Measurements from ENCODE around the gene HPCA. TPM values are rescaled to one million over a fixed set of nuclear protein-coding genes. Genes with fewer than 3 reads are reported as not detected.

HPCA gene
- total and polyA plus RNA-seq, 4 donors, result 0.51 to 0.90 TPM; not detected in 2

DNA sequence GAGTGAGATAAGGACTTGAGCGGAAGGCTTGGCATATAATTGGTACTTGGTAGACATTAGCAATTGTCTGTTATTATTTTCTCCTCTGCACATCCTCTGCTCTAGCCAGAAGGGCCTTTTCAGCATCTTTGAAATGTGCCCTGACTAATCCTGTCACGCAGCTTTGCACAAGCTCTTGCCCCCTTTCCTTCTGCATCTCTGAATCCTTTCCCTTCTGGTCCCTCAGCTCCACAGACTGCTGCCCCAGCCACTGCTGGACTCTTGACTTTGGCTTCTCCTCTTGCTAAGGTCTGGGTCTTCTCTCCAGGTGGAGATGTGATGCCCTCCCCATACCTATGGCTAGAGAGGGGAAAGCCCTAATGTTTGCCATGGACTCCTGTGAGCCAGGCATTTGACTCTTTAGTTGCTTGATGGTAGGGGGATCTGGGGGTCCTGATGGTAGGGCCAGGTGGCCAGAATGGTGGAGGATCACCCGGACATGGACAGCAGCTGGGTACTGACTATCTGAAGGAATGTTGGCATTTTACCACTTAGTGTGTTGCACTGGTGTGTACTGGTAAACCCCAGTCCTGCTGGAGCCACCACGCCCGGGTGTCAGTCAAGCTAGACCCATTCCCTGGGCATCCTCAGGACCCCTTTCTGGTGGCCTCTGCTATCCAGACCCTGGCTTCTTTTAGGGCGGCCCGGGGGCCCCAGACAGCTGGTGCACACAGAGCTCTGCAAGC lies 4.4 kb downstream of the HPCA start:
- Histone ChIP-seq H3K36me3 (ENCODE audit: control insufficient read depth in 1 of 2, insufficient read depth in 2 of 2, low read length in 1 of 2) (no peaks in the 10 kb centered on the region), H3K4me3 (ENCODE audit: low read length in 2 of 2) (no peak overlapping the region), H3K27me3 (ENCODE audit: control insufficient read depth in 1 of 2, insufficient read depth in 2 of 2, low read length in 1 of 2) (no peaks in the 10 kb centered on the region), H3K27ac (ENCODE audit: low read depth in 1 of 2, low read length in 2 of 2) (no peak overlapping the region), H3K9me3 (ENCODE audit: control insufficient read depth, low read length) (no peaks in the 10 kb centered on the region), H3K4me1 (ENCODE audit: control insufficient read depth in 1 of 2, insufficient read depth in 2 of 2, low read length in 2 of 2) (no peaks in the 10 kb centered on the region)
- 85% methylated on average over 7 of the region's 7 CpGs for WGBS, 2 donors
- intact Hi-C loops (cut with DNase I), result no loop called here
- peak; percentile 42 to 58 for DNase-seq
- ATAC-seq (ENCODE audit: low FRiP score), result no peak

DNA sequence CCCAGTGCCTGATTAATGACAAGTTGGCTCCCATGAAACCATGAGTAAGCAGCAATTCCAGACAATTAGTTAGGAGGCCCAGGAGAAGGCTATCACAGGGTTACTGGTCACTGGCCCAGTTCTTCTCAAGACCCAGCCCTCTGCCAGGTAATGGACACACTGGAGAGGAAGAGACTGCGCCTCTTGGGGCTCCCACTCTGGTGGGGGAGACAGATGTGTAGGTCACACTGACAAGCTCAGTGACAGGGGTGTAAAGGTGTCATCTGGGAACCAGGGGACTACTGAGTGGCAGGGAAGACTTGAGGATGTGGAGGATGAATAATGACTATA lies 4.9 kb downstream of the HPCA start:
- DNase-seq, result peak; percentile 1 to 39
- H3K9me3 ChIP-seq (ENCODE audit: control insufficient read depth, low read length), result no peaks in the 10 kb centered on the region
- no peak overlapping the region for H3K4me3 ChIP-seq (ENCODE audit: low read length in 2 of 2)
- H3K27me3 ChIP-seq (ENCODE audit: control insufficient read depth in 1 of 2, insufficient read depth in 2 of 2, low read length in 1 of 2), result no peaks in the 10 kb centered on the region
- H3K4me1 ChIP-seq (ENCODE audit: control insufficient read depth in 1 of 2, insufficient read depth in 2 of 2, low read length in 2 of 2), result no peaks in the 10 kb centered on the region
- H3K36me3 ChIP-seq (ENCODE audit: control insufficient read depth in 1 of 2, insufficient read depth in 2 of 2, low read length in 1 of 2), result no peaks in the 10 kb centered on the region
- WGBS, 2 donors, result 90 to 93% methylated on average over 1 of the region's 1 CpG
- ATAC-seq (ENCODE audit: low FRiP score), result no peak
- no peak overlapping the region for H3K27ac ChIP-seq (ENCODE audit: low read depth in 1 of 2, low read length in 2 of 2)
- intact Hi-C loops (cut with DNase I), result no loop called here

DNA sequence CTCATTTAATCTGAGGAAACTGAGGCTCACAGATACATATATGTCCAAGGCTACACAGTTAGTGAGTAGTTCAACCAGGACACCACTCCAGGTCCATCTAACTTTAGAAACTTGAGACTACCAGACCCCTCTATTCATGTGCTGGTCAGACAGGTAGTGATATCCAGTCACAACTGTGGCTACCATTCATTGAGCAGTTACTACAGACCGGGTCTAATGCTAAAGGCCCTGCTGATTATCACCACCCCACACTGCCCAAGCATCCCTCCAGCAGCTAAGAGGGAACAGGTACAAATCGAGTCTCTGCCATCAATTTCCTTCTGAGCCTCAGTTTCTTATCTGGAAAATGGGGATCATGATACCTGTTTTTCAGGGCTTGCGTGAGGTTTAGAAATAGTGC lies 5.3 kb downstream of the HPCA start:
- H3K27me3 ChIP-seq (ENCODE audit: control insufficient read depth in 1 of 2, insufficient read depth in 2 of 2, low read length in 1 of 2), result no peaks in the 10 kb centered on the region

DNA sequence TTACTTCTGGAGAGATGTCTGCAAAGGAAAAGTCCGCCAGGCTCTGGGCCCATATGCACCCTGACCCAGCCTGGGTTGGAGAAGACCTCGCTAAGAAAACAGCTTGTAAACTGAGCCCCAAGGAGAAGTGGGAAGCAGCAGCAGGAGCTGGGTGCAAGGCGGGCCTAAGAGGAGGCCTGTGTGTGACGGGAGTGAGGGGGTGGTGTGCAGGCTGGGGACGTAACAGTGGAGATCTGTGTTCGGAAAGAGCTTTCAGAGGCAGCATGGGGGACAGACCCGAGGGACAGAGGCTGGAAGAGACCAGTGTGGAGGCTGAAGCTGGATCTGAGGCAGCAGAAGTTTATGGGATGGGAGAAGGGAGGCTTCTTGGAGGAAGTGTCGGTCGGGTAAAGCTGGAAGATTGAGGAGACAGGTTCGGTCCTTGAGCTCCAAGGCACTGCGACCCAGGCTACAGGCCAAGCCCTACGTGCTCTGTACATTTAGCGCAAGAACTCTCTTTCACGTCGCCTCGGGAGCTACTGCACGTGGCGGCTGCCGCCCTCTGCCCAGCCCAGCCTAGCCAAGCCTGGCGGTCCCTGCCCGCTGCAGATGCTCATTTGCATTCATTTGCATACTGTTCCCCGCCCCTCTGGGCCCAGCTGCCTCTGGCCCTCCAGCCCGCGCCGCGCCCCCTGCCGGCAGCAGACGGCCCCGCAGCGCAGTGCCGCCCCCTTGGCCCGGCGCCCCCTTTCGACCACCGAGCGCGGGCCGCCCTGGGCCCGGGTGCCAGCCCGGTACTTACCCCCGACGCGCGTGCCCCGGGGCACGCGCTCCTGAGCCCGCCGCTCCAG lies 6.3 kb downstream of the HPCA start:
- H3K4me3 ChIP-seq (ENCODE audit: low read length in 2 of 2), result peak overlapping the region in 1 of 2 donors; percentile 25
- H3K36me3 ChIP-seq (ENCODE audit: control insufficient read depth in 1 of 2, insufficient read depth in 2 of 2, low read length in 1 of 2), result no peaks in the 10 kb centered on the region
- H3K4me1 ChIP-seq (ENCODE audit: control insufficient read depth in 1 of 2, insufficient read depth in 2 of 2, low read length in 2 of 2), result no peaks in the 10 kb centered on the region
- intact Hi-C loops (cut with DNase I), result no loop called here
- WGBS, 2 donors, result 19 to 21% methylated on average over 37 to 49 of the region's 49 CpGs
- no peaks in the 10 kb centered on the region for H3K27me3 ChIP-seq (ENCODE audit: control insufficient read depth in 1 of 2, insufficient read depth in 2 of 2, low read length in 1 of 2)
- no peaks in the 10 kb centered on the region for H3K9me3 ChIP-seq (ENCODE audit: control insufficient read depth, low read length)
- ATAC-seq (ENCODE audit: low FRiP score), result no peak
- no peak overlapping the region for H3K27ac ChIP-seq (ENCODE audit: low read depth in 1 of 2, low read length in 2 of 2)
- DNase-seq, result peak; percentile 41 to 79

More for the DNA sequence above, 5.3 kb downstream of the HPCA start:
- Histone ChIP-seq H3K9me3 (ENCODE audit: control insufficient read depth, low read length) (no peaks in the 10 kb centered on the region), H3K27ac (ENCODE audit: low read depth in 1 of 2, low read length in 2 of 2) (no peak overlapping the region), H3K36me3 (ENCODE audit: control insufficient read depth in 1 of 2, insufficient read depth in 2 of 2, low read length in 1 of 2) (no peaks in the 10 kb centered on the region), H3K4me3 (ENCODE audit: low read length in 2 of 2) (no peak overlapping the region), H3K4me1 (ENCODE audit: control insufficient read depth in 1 of 2, insufficient read depth in 2 of 2, low read length in 2 of 2) (no peaks in the 10 kb centered on the region)
- intact Hi-C loops (cut with DNase I), result no loop called here
- peak in 1 of 2 donors; percentile 4 for DNase-seq
- whole genome bisulfite sequencing, 2 donors, result 91 to 96% methylated on average over 3 of the region's 3 CpGs
- ATAC-seq (ENCODE audit: low FRiP score), result no peak

DNA sequence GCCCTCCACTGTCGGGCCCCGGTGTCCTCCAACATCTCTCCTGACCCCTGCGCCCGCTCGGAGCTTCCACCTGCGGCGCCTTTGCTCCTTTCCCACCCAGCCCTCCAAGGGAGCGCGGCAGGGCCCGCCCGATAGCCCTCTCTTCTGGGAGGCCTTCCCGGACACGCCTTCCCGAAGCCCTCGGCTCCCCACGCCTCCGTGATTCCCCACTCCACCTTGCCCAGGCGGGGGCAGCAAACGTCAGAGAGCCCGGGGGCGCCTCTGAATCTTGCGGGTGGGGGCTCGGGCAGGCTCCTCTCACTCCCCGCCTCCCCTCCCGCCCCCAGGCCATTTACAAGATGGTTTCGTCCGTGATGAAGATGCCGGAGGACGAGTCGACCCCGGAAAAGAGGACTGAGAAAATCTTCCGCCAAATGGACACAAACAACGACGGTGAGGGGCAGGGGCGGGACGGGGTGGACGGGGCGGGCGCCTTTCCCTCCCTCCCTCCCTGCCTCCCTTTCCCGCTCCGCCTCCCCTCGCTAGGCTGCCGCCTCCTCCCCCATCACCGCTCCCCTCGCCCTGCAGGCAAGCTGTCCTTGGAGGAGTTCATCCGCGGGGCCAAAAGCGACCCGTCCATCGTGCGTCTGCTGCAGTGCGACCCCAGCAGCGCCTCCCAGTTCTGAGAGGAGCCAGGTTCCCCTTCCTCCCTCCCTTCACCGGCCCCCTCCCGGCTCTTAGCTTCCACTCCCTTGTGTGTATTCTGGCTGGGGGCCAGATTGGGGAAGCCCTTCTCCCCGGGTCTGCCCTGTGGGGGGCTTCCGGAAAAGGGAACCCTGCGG lies 7.1 kb downstream of the HPCA start:
- intact Hi-C loops (cut with DNase I), result no loop called here
- H3K4me3 ChIP-seq (ENCODE audit: low read length in 2 of 2), result peak overlapping the region in 1 of 2 donors; percentile 25
- H3K27ac ChIP-seq (ENCODE audit: low read depth in 1 of 2, low read length in 2 of 2), result no peak overlapping the region
- no peak for ATAC-seq (ENCODE audit: low FRiP score)
- 2% methylated on average over 44 to 58 of the region's 58 CpGs for WGBS, 2 donors
- no peaks in the 10 kb centered on the region for H3K36me3 ChIP-seq (ENCODE audit: control insufficient read depth in 1 of 2, insufficient read depth in 2 of 2, low read length in 1 of 2)
- DNase-seq, result peak; percentile 54 to 85
- no peaks in the 10 kb centered on the region for H3K9me3 ChIP-seq (ENCODE audit: control insufficient read depth, low read length)
- H3K27me3 ChIP-seq (ENCODE audit: control insufficient read depth in 1 of 2, insufficient read depth in 2 of 2, low read length in 1 of 2), result no peaks in the 10 kb centered on the region
- H3K4me1 ChIP-seq (ENCODE audit: control insufficient read depth in 1 of 2, insufficient read depth in 2 of 2, low read length in 2 of 2), result no peaks in the 10 kb centered on the region

DNA sequence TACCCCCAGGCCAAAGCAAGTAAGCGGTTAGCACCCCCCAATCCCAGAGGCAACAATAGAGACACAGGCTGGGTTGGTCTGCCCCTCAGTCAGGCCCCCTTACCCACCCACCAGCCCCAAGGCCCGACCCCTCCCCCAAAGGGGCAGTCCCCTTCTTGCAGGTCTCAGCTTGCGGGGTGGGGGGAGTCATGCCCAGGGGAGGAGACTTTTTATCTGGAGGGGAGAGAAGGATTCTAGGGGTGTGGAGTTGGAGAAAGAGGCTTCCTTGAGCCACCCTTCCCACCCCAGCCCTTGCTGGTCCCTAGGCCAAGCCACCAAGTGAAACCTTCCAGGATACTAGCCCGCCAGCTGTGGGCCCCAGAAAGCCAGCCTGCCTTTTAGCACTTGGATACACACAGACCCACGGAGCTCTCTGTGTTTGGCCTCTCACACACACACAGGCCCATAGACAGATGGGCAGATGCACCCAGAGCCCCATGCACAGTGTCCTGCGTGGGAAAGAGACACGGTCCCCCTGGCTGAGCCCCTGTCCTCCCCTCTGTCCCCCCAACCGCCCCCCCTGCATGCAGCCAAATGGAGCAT lies 7.8 kb downstream of the HPCA start:
- 81 to 84% methylated on average over 8 of the region's 8 CpGs for WGBS, 2 donors
- Histone ChIP-seq H3K27me3 (ENCODE audit: control insufficient read depth in 1 of 2, insufficient read depth in 2 of 2, low read length in 1 of 2) (no peaks in the 10 kb centered on the region), H3K9me3 (ENCODE audit: control insufficient read depth, low read length) (no peaks in the 10 kb centered on the region), H3K36me3 (ENCODE audit: control insufficient read depth in 1 of 2, insufficient read depth in 2 of 2, low read length in 1 of 2) (no peaks in the 10 kb centered on the region), H3K27ac (ENCODE audit: low read depth in 1 of 2, low read length in 2 of 2) (no peak overlapping the region), H3K4me1 (ENCODE audit: control insufficient read depth in 1 of 2, insufficient read depth in 2 of 2, low read length in 2 of 2) (no peaks in the 10 kb centered on the region), H3K4me3 (ENCODE audit: low read length in 2 of 2) (no peak overlapping the region)
- no peak for ATAC-seq (ENCODE audit: low FRiP score)
- peak in 1 of 2 donors; percentile 51 for DNase-seq
- intact Hi-C loops (cut with DNase I), result no loop called here

DNA sequence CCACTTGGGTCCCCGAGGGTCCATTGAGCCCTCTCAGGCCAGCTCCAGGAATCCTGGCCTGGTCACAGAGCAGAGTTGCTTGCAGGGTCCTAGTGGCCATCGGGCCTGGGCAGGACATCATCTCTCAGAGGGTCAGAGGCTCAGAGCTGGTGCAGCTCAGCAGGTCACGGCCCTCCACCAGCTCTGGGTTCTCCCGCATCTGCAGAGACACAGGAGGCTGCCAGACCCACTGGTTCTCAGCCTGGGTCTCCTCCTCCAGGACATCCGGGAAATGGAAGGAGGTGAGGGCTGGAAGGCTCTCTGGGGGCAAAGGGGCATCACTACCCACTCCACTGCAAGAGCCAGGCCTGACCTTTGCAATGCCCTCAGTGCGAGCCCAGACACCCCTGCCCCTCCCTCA lies 8.4 kb downstream of the HPCA start:
- Histone ChIP-seq H3K36me3 (ENCODE audit: control insufficient read depth in 1 of 2, insufficient read depth in 2 of 2, low read length in 1 of 2) (no peaks in the 10 kb centered on the region), H3K4me3 (ENCODE audit: low read length in 2 of 2) (no peak overlapping the region), H3K27me3 (ENCODE audit: control insufficient read depth in 1 of 2, insufficient read depth in 2 of 2, low read length in 1 of 2) (no peaks in the 10 kb centered on the region), H3K9me3 (ENCODE audit: control insufficient read depth, low read length) (no peaks in the 10 kb centered on the region), H3K4me1 (ENCODE audit: control insufficient read depth in 1 of 2, insufficient read depth in 2 of 2, low read length in 2 of 2) (no peaks in the 10 kb centered on the region), H3K27ac (ENCODE audit: low read depth in 1 of 2, low read length in 2 of 2) (no peak overlapping the region)
- intact Hi-C loops (cut with DNase I), result no loop called here
- WGBS, 2 donors, result 89 to 90% methylated on average over 6 of the region's 6 CpGs
- no peak for ATAC-seq (ENCODE audit: low FRiP score)
- DNase-seq, result peak; percentile 32 to 45

DNA sequence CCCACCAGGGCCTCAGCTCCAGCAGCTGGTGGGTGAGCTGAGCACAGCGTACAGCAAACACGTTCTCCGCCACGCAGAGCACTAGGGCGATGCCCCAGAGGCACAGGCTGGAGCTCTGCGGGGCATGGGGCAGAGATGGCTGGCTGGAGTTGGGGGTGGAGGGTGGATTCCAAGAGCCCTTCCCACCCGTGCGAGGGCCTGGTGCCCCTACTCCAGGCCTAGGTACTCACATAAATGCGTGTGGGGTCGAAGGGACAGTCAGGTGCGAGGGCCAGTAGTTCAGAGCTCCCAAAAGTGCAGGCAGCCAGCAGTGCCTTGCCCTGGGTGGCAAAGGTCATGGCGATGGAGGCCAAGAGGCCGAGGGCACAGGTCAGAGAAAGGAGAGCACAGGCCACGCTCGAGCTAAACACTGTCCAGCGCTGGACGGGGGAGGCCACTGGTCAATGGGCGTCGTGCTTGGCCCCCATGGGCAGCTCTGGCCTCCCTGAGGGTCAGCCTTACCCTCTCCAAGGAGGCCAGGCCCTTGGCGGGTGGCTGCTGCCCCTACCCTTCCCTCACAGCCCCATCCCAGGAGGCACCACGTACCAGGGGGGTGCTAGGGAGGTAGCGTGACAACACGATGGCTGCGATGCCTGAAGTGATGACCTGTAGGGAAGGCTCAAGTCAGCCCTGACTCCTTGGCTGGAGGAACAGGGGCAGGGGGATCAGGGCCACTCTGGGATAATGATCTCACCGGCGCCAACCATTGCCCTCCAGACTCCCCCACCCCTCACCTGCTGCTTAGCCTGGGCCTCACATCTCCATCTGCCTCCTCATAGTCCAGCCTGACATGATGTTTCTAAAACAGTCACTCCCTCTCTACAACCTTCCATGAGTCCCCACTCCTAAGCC lies 9.3 kb downstream of the HPCA start:
- H3K27ac ChIP-seq (ENCODE audit: low read depth in 1 of 2, low read length in 2 of 2), result no peak overlapping the region
- H3K4me3 ChIP-seq (ENCODE audit: low read length in 2 of 2), result no peak overlapping the region
- H3K36me3 ChIP-seq (ENCODE audit: control insufficient read depth in 1 of 2, insufficient read depth in 2 of 2, low read length in 1 of 2), result no peaks in the 10 kb centered on the region
- ATAC-seq (ENCODE audit: low FRiP score) (no peak), DNase-seq (peak; percentile 35 to 64)
- H3K4me1 ChIP-seq (ENCODE audit: control insufficient read depth in 1 of 2, insufficient read depth in 2 of 2, low read length in 2 of 2), result no peaks in the 10 kb centered on the region
- no peaks in the 10 kb centered on the region for H3K27me3 ChIP-seq (ENCODE audit: control insufficient read depth in 1 of 2, insufficient read depth in 2 of 2, low read length in 1 of 2)
- no peaks in the 10 kb centered on the region for H3K9me3 ChIP-seq (ENCODE audit: control insufficient read depth, low read length)
- intact Hi-C loops (cut with DNase I), result no loop called here
- 94 to 96% methylated on average over 22 to 26 of the region's 26 CpGs for WGBS, 2 donors
